Measurements from ENCODE around the gene MBL2. TPM values are rescaled to one million over a fixed set of nuclear protein-coding genes. Genes with fewer than 3 reads are reported as not detected.
A peak's percentile ranks its signal among the peaks of the same experiment; 100 is the strongest.

MBL2 gene
- total RNA-seq, 1 donor from 2014 or later: not detected

DNA sequence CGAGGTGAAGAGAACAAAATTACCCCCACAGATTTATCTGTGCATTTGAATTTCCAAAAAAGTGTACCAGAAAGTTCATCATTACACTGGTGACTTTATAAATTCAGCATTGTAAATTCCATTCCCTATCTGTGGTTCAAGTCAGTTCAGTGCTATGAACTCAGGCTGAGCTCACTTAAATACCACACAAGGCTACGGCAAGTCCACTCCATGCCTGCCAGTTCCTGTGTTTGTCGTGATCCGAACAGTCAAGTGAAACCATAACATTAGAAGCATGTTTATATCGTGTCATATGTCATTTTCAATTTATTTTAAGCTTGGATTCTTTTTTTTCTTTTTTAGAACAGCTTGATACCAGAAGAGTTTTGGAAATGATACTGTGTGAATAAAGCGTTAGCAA lies 14.8 kb downstream of the MBL2 start:
- no peak overlapping the region for H3K4me3 ChIP-seq (ENCODE audit: low read depth, low read length)
- DNase-seq (ENCODE audit: low read depth): no peak
- H3K36me3 ChIP-seq (ENCODE audit: control insufficient read depth, insufficient read depth, low read length): no peaks in the 10 kb centered on the region
- TF ChIP-seq, protein P1, sequence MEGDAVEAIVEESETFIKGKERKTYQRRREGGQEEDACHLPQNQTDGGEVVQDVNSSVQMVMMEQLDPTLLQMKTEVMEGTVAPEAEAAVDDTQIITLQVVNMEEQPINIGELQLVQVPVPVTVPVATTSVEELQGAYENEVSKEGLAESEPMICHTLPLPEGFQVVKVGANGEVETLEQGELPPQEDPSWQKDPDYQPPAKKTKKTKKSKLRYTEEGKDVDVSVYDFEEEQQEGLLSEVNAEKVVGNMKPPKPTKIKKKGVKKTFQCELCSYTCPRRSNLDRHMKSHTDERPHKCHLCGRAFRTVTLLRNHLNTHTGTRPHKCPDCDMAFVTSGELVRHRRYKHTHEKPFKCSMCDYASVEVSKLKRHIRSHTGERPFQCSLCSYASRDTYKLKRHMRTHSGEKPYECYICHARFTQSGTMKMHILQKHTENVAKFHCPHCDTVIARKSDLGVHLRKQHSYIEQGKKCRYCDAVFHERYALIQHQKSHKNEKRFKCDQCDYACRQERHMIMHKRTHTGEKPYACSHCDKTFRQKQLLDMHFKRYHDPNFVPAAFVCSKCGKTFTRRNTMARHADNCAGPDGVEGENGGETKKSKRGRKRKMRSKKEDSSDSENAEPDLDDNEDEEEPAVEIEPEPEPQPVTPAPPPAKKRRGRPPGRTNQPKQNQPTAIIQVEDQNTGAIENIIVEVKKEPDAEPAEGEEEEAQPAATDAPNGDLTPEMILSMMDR (IDR thresholded peaks at IDR 0.05; ENCODE audit: insufficient read depth, low read length, poor library complexity, severe bottlenecking): no peak
- H3K27me3 ChIP-seq (ENCODE audit: control insufficient read depth, insufficient read depth, low read length): no peaks in the 10 kb centered on the region

DNA sequence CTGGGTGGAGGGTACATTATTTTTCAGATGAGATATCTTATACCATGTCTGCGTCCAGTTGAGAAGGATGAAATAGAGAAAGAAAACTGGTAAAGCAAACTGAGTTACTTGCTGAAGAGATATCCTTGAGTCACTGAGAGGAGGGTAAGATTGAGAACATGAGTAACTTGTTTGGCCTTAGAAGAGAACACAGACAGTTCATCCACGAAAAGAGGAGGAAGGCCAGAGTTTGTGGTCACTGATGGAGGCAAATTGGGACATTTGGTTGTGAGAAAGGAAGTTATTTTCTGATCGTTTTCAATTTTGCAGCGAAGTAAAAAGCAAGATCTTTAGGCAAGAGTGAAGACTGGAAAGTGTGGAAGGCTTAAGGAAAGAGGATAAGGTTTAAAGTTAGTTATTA lies 15.6 kb downstream of the MBL2 start:
- TF ChIP-seq, protein P1 (IDR thresholded peaks at IDR 0.05; ENCODE audit: insufficient read depth, low read length, poor library complexity, severe bottlenecking): no peak
- no peaks in the 10 kb centered on the region for H3K27me3 ChIP-seq (ENCODE audit: control insufficient read depth, insufficient read depth, low read length)
- no peaks in the 10 kb centered on the region for H3K36me3 ChIP-seq (ENCODE audit: control insufficient read depth, insufficient read depth, low read length)
- DNase-seq (ENCODE audit: low read depth): no peak
- no peak overlapping the region for H3K4me3 ChIP-seq (ENCODE audit: low read depth, low read length)

- no peaks in the 10 kb centered on the region for H3K27me3 ChIP-seq (ENCODE audit: control insufficient read depth, insufficient read depth, low read length)
- no peak for DNase-seq (ENCODE audit: low read depth)
Observed at GRCh38 chr10:52756295-52756694, 16.3 kb downstream of the MBL2 start.

GRCh38 chr10:52755297-52756062 lies 17.1 kb downstream of the MBL2 start:
- Histone ChIP-seq H3K36me3 (ENCODE audit: control insufficient read depth, insufficient read depth, low read length) (no peaks in the 10 kb centered on the region), H3K4me3 (ENCODE audit: low read depth, low read length) (no peak overlapping the region), H3K27me3 (ENCODE audit: control insufficient read depth, insufficient read depth, low read length) (no peaks in the 10 kb centered on the region)
- DNase-seq (ENCODE audit: low read depth): peak; percentile 52
- TF ChIP-seq, protein P1 (IDR thresholded peaks at IDR 0.05; ENCODE audit: insufficient read depth, low read length, poor library complexity, severe bottlenecking): no peak

More at GRCh38 chr10:52756295-52756694, 16.3 kb downstream of the MBL2 start:
- H3K36me3 ChIP-seq (ENCODE audit: control insufficient read depth, insufficient read depth, low read length): no peaks in the 10 kb centered on the region
- TF ChIP-seq, protein P1 (IDR thresholded peaks at IDR 0.05; ENCODE audit: insufficient read depth, low read length, poor library complexity, severe bottlenecking): no peak
- H3K4me3 ChIP-seq (ENCODE audit: low read depth, low read length): no peak overlapping the region

DNA sequence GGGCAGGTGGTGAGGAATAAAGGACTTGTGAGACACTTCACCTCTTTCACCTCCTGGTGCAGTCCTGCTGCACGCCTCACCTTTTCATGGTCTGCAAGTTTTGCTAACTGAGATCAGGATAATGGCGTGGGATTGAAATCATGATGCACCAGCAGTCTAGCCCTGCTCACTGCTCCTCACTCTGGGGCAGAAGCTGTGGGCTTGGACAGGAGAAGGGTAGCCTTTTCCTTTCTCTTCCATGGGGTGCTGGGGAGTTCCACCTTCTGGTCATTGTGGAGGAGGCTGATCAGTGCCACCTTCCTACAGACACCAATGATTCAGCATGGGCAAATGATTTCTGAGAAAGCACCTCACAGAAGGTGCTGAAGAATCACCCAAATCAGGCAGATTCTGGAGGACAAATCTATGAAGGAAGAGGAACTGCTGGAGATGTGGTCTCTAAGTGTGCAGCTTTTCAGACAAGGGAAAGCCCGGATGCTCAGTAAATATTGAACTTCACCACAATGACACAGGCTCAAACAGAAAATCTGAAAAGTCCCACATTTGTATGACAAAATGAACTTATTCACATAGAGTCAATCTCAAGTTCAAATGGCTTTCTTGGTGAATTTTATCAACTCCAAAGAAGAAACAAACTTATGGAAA lies 19.7 kb downstream of the MBL2 start:
- TF ChIP-seq, protein P1 (IDR thresholded peaks at IDR 0.05; ENCODE audit: insufficient read depth, low read length, poor library complexity, severe bottlenecking): no peak
- no peak overlapping the region for H3K4me3 ChIP-seq (ENCODE audit: low read depth, low read length)
- no peaks in the 10 kb centered on the region for H3K27me3 ChIP-seq (ENCODE audit: control insufficient read depth, insufficient read depth, low read length)
- no peaks in the 10 kb centered on the region for H3K36me3 ChIP-seq (ENCODE audit: control insufficient read depth, insufficient read depth, low read length)
- no peak for DNase-seq (ENCODE audit: low read depth)
